T-cell (primary cell): ENCODE measurements around the gene PRRT2. TPM values are rescaled to one million over a fixed set of nuclear protein-coding genes. Genes with fewer than 3 reads are reported as not detected.

Experiments
- ATAC-seq, 4 experiments: fragments of 200-7000 bp in 3 of 4; fragments of 150-1000 bp in 1 of 4; cut with Tn5 transposase; replicated peaks in 1 of 4; 1 replicate in 3 of 4; 2 replicates in 1 of 4; pipeline ENCODE4 v1.10.0; 2021; ENCODE audit warnings: moderate library complexity in 3 of 4, mild to moderate bottlenecking in 2 of 4, moderate number of reproducible peaks in 1 of 4
- CTCF ChIA-PET, 2 donors: fragments of 300-600 bp; sonication (Branson Sonifier 250); formaldehyde crosslinking; loops; one replicate each; lab custom pipeline; 2022; ENCODE audit warnings: antibody characterized with exemption in 2 of 2; lab: Charles Lee
- POLR2A ChIA-PET, 2 donors: fragments of 300-600 bp; sonication (Branson Sonifier 250); formaldehyde crosslinking; loops; one replicate each; lab custom pipeline; 2022; ENCODE audit warnings: antibody characterized with exemption in 2 of 2; lab: Charles Lee
- DNase-seq, 35 experiments: peaks; one replicate each; pipeline versions ENCODE4 v3.0.0 to v3.0.0-alpha.2; 2013 to 2023
- H3K27ac ChIP-seq: one replicate; pipeline ENCODE4 v1.5.1; 2013; ENCODE audit warnings: low read length
- H3K27me3 ChIP-seq, 2 experiments: replicated peaks in 1 of 2; 1 replicate in 1 of 2; 2 replicates in 1 of 2; pipeline versions ENCODE4 v1.6.1 to v1.7.0; 2013; ENCODE audit warnings: low read length in 1 of 2, mixed read lengths in 1 of 2; ENCODE audit not compliant: control insufficient read depth in 2 of 2, insufficient read depth in 2 of 2; ENCODE audit errors: extremely low read depth in 1 of 2
- H3K36me3 ChIP-seq, 2 donors: 1 replicate in 1 of 2; 2 replicates in 1 of 2; pipeline versions ENCODE4 v1.6.1 to v1.7.0; 2013; ENCODE audit warnings: low read length in 1 of 2; ENCODE audit not compliant: control insufficient read depth in 2 of 2, insufficient read depth in 1 of 2; ENCODE audit errors: extremely low read depth in 1 of 2
- H3K4me1 ChIP-seq, 2 experiments: 1 replicate in 1 of 2; 2 replicates in 1 of 2; pipeline versions ENCODE4 v1.6.1 to v1.7.0; 2013; ENCODE audit warnings: low read length in 2 of 2, mixed read lengths in 1 of 2; ENCODE audit not compliant: insufficient read depth in 2 of 2, control insufficient read depth in 1 of 2; ENCODE audit errors: extremely low read depth in 1 of 2
- H3K4me3 ChIP-seq, 2 donors: 1 replicate in 1 of 2; 2 replicates in 1 of 2; pipeline versions ENCODE4 v1.5.1 to v1.7.0; 2013; ENCODE audit warnings: mild to moderate bottlenecking in 2 of 2, low read length in 1 of 2, moderate library complexity in 1 of 2; ENCODE audit not compliant: control insufficient read depth in 1 of 2; ENCODE audit errors: extremely low read depth in 1 of 2
- H3K9me3 ChIP-seq: 2 replicates; pipeline ENCODE4 v1.7.0; 2013
- H3K27ac Mint-ChIP-seq, 2 donors: one replicate each; pipeline ENCODE4 v1.8.0; 2020 to 2021; ENCODE audit warnings: mild to moderate bottlenecking in 2 of 2, mixed read lengths in 2 of 2
- H3K27me3 Mint-ChIP-seq, 2 donors: one replicate each; pipeline ENCODE4 v1.8.0; 2021 to 2022; ENCODE audit warnings: mixed read lengths in 2 of 2
- H3K36me3 Mint-ChIP-seq: one replicate; pipeline ENCODE4 v1.8.0; 2021; ENCODE audit warnings: mixed read lengths
- H3K4me1 Mint-ChIP-seq, 3 donors: one replicate each; pipeline ENCODE4 v1.8.0; 2020 to 2022; ENCODE audit warnings: mixed read lengths in 3 of 3, mild to moderate bottlenecking in 1 of 3
- H3K4me3 Mint-ChIP-seq, 3 donors: one replicate each; pipeline ENCODE4 v1.8.0; 2020 to 2022; ENCODE audit warnings: mild to moderate bottlenecking in 3 of 3, mixed read lengths in 3 of 3, moderate library complexity in 3 of 3
- H3K9me3 Mint-ChIP-seq, 3 donors: one replicate each; pipeline ENCODE4 v1.8.0; 2020 to 2022; ENCODE audit warnings: mixed read lengths in 3 of 3
- WGBS: methylation state at CpG from one replicate; pipeline ENCODE4 v1.1.5; 2013; ENCODE audit warnings: missing lambda C conversion rate; ENCODE audit not compliant: insufficient coverage; 5-methylcytosine and 5-hydroxymethylcytosine counted together
- total RNA-seq, 35 experiments: library from RNA in 6 of 35; stranded (reverse) in 6 of 35; fragments of 120-200 nt in 1 of 35; gene quantifications; one replicate each; pipeline versions ENCODE4 v1.2.1 to v1.2.4 and lab custom pipeline; 2013 to 2026

Gene PRRT2
- total RNA-seq, 5 donors from 2014 or later (not counting 1 experiment from before 2014, with no cell fraction given) = 2.4 to 7.9 (median 4.4) TPM

GRCh38 chr16:29840240-29840639 is 28.2 kb downstream of the PRRT2 start:
- no peak overlapping the region for H3K4me3 ChIP-seq
- H3K4me1 ChIP-seq = no peaks in the 10 kb centered on the region
- H3K27me3 ChIP-seq = no peaks in the 10 kb centered on the region
- no peak overlapping the region for H3K27ac ChIP-seq
- CTCF ChIA-PET = no interaction called here
- Mint-ChIP-seq H3K36me3 (peaks cover 38% of the 10 kb centered on the region), H3K27ac (no peak overlapping the region), H3K4me3 (no peak overlapping the region), H3K9me3 (no peaks in the 10 kb centered on the region), H3K4me1 (peaks cover 0 to 2% (median 1%) of the 10 kb centered on the region in 3 donors), H3K27me3 (no peaks in the 10 kb centered on the region)
- over 99% methylated on average over 9 of the region's 10 CpGs for WGBS
- DNase-seq (no peak), ATAC-seq (no peak)
- H3K9me3 ChIP-seq = no peaks in the 10 kb centered on the region
- peaks cover 28 to 90% of the 10 kb centered on the region in 2 donors for H3K36me3 ChIP-seq
- POLR2A ChIA-PET = interaction anchor here in 1 of 2 donors (0.7 kb wide), 1 partner anchor 117 kb away, joined by 6 read pairs; no protein-coding TSS in a partner anchor

- Mint-ChIP-seq H3K4me3 (no peak overlapping the region), H3K27ac (peak overlapping the region in 1 of 2 donors; percentile 22), H3K9me3 (no peaks in the 10 kb centered on the region), H3K36me3 (peaks cover 39% of the 10 kb centered on the region), H3K27me3 (no peaks in the 10 kb centered on the region), H3K4me1 (peaks cover 0 to 2% (median 1%) of the 10 kb centered on the region in 3 donors)
- DNase-seq (no peak), ATAC-seq (no peak)
- Histone ChIP-seq H3K4me1 (no peaks in the 10 kb centered on the region), H3K36me3 (peaks cover 34 to 91% of the 10 kb centered on the region in 2 donors), H3K9me3 (no peaks in the 10 kb centered on the region), H3K27ac (no peak overlapping the region), H3K27me3 (no peaks in the 10 kb centered on the region), H3K4me3 (no peak overlapping the region)
- ChIA-PET POLR2A (interaction anchor here in 1 of 2 donors (0.6 kb wide), 1 partner anchor 868 kb away, joined by 6 read pairs; no protein-coding TSS in a partner anchor), CTCF (interaction anchor here in 1 of 2 donors (0.5 kb wide), 2 partner anchors 9 to 129 kb away, joined by 3 to 4 read pairs; no protein-coding TSS in a partner anchor)
- WGBS = 100% methylated on average over 16 of the region's 23 CpGs
Measured at GRCh38 chr16:29841631-29842030, 29.6 kb downstream of the PRRT2 start.

GRCh38 chr16:29842732-29843346 is 30.8 kb downstream of the PRRT2 start:
- H3K27ac ChIP-seq = no peak overlapping the region
- DNase-seq = no peak
- no peaks in the 10 kb centered on the region for H3K27me3 ChIP-seq
- H3K27me3 Mint-ChIP-seq = no peaks in the 10 kb centered on the region
- 96% methylated on average over 6 of the region's 9 CpGs for WGBS
- H3K36me3 Mint-ChIP-seq = peaks cover 36% of the 10 kb centered on the region
- H3K4me3 Mint-ChIP-seq = no peak overlapping the region
- peaks cover 0 to 3% (median 2%) of the 10 kb centered on the region in 3 donors for H3K4me1 Mint-ChIP-seq
- POLR2A ChIA-PET = interaction anchor here in 1 of 2 donors (0.6 kb wide), 1 partner anchor 875 kb away, joined by 3 read pairs; no protein-coding TSS in a partner anchor
- H3K36me3 ChIP-seq = peaks cover 38 to 92% of the 10 kb centered on the region in 2 donors
- H3K9me3 ChIP-seq = no peaks in the 10 kb centered on the region
- peak overlapping the region; percentile 65 to 76 for H3K27ac Mint-ChIP-seq
- H3K9me3 Mint-ChIP-seq = no peaks in the 10 kb centered on the region
- no peak for ATAC-seq
- no peaks in the 10 kb centered on the region for H3K4me1 ChIP-seq
- H3K4me3 ChIP-seq = no peak overlapping the region
- CTCF ChIA-PET = interaction anchor here in 1 of 2 donors (0.6 kb wide), 1 partner anchor 44 kb away, joined by 4 read pairs; no protein-coding TSS in a partner anchor

GRCh38 chr16:29843931-29844330 is 31.9 kb downstream of the PRRT2 start:
- DNase-seq (no peak), ATAC-seq (no peak)
- no peak overlapping the region for H3K4me3 ChIP-seq
- ChIA-PET POLR2A (no interaction called here), CTCF (interaction anchor here in 1 of 2 donors (0.6 kb wide), 1 partner anchor 18 kb away, joined by 6 read pairs; no protein-coding TSS in a partner anchor)
- Mint-ChIP-seq H3K27ac (peak overlapping the region; percentile 42 to 45), H3K36me3 (peaks cover 35% of the 10 kb centered on the region), H3K9me3 (no peaks in the 10 kb centered on the region), H3K4me3 (no peak overlapping the region), H3K27me3 (no peaks in the 10 kb centered on the region), H3K4me1 (peaks cover 6 to 10% (median 6%) of the 10 kb centered on the region in 3 donors)
- no peaks in the 10 kb centered on the region for H3K9me3 ChIP-seq
- H3K36me3 ChIP-seq = peaks cover 34 to 83% of the 10 kb centered on the region in 2 donors
- WGBS = 98% methylated on average over 7 of the region's 8 CpGs
- H3K27ac ChIP-seq = no peak overlapping the region
- H3K4me1 ChIP-seq = peaks cover 0 to 9% of the 10 kb centered on the region in 2 experiments
- no peaks in the 10 kb centered on the region for H3K27me3 ChIP-seq

- no peak overlapping the region for H3K4me3 ChIP-seq
- 97% methylated on average over 25 of the region's 28 CpGs for WGBS
- Mint-ChIP-seq H3K27me3 (no peaks in the 10 kb centered on the region), H3K27ac (peak overlapping the region in 1 of 2 donors; percentile 41), H3K4me3 (no peak overlapping the region), H3K36me3 (peaks cover 31% of the 10 kb centered on the region), H3K4me1 (peaks cover 6 to 12% (median 7%) of the 10 kb centered on the region in 3 donors), H3K9me3 (no peaks in the 10 kb centered on the region)
- H3K27me3 ChIP-seq = no peaks in the 10 kb centered on the region
- peaks cover 33 to 75% of the 10 kb centered on the region in 2 donors for H3K36me3 ChIP-seq
- no peak overlapping the region for H3K27ac ChIP-seq
- ChIA-PET CTCF (interaction anchor here (0.6 to 1.4 kb wide), 5 partner anchors 37 to 1210 kb away, joined by 4 to 8 read pairs (median 4); no protein-coding TSS in a partner anchor), POLR2A (no interaction called here)
- no peaks in the 10 kb centered on the region for H3K9me3 ChIP-seq
- ATAC-seq (no peak), DNase-seq (no peak)
- H3K4me1 ChIP-seq = peaks cover 0 to 9% of the 10 kb centered on the region in 2 experiments
Measured at GRCh38 chr16:29844575-29845331, 32.8 kb downstream of the PRRT2 start.

GRCh38 chr16:29845656-29846055 is 33.7 kb downstream of the PRRT2 start:
- Mint-ChIP-seq H3K36me3 (peaks cover 24% of the 10 kb centered on the region), H3K4me1 (peaks cover 6 to 13% (median 12%) of the 10 kb centered on the region in 3 donors), H3K9me3 (no peaks in the 10 kb centered on the region), H3K27me3 (no peaks in the 10 kb centered on the region), H3K27ac (peak overlapping the region; percentile 58 to 72), H3K4me3 (no peak overlapping the region)
- no peak for ATAC-seq
- no peaks in the 10 kb centered on the region for H3K27me3 ChIP-seq
- H3K27ac ChIP-seq = no peak overlapping the region
- H3K4me3 ChIP-seq = no peak overlapping the region
- no peaks in the 10 kb centered on the region for H3K9me3 ChIP-seq
- H3K36me3 ChIP-seq = peaks cover 25 to 66% of the 10 kb centered on the region in 2 donors
- H3K4me1 ChIP-seq = peaks cover 0 to 9% of the 10 kb centered on the region in 2 experiments
- WGBS = 98% methylated on average over 18 of the region's 18 CpGs
- no peak for DNase-seq
- POLR2A ChIA-PET = interaction anchor here in 1 of 2 donors (0.6 kb wide), 1 partner anchor 155 kb away, joined by 3 read pairs; no protein-coding TSS in a partner anchor
- CTCF ChIA-PET = interaction anchor here (0.5 to 1.4 kb wide), 7 partner anchors 32 to 191 kb away, joined by 3 to 8 read pairs (median 4); no protein-coding TSS in a partner anchor
